ENCODE measurements around the gene FAM174C. TPM values are rescaled to one million over a fixed set of nuclear protein-coding genes. Genes with fewer than 3 reads are reported as not detected.
A peak's percentile ranks its signal among the peaks of the same experiment; 100 is the strongest.

FAM174C gene
- total RNA-seq, 1 donor: 25.2 TPM

GRCh38 chr19:1265615-1266128 is 9.7 kb upstream of the FAM174C start:
- peak overlapping the region; percentile 62 for H3K4me3 ChIP-seq (ENCODE audit: low read depth, low read length)
- peak; percentile 76 for DNase-seq (ENCODE audit: low read depth)
- no peak for TF ChIP-seq CTCF (IDR thresholded peaks at IDR 0.05; ENCODE audit: insufficient read depth, low read length)

- TF ChIP-seq CTCF (IDR thresholded peaks at IDR 0.05; ENCODE audit: insufficient read depth, low read length): no peak
- H3K4me3 ChIP-seq (ENCODE audit: low read depth, low read length): peak overlapping the region; percentile 62
- peak; percentile 78 for DNase-seq (ENCODE audit: low read depth)
Observed at GRCh38 chr19:1266129-1266915, 9.0 kb upstream of the FAM174C start.

GRCh38 chr19:1266916-1267476 is 8.3 kb upstream of the FAM174C start:
- peak overlapping the region; percentile 65 for H3K4me3 ChIP-seq (ENCODE audit: low read depth, low read length)
- DNase-seq (ENCODE audit: low read depth): peak; percentile 48
- peak; percentile 78 for TF ChIP-seq CTCF (IDR thresholded peaks at IDR 0.05; ENCODE audit: insufficient read depth, low read length)

- no peak for TF ChIP-seq CTCF (IDR thresholded peaks at IDR 0.05; ENCODE audit: insufficient read depth, low read length)
- DNase-seq (ENCODE audit: low read depth): no peak
- H3K4me3 ChIP-seq (ENCODE audit: low read depth, low read length): peak overlapping the region; percentile 65
Observed at GRCh38 chr19:1267477-1268225, 7.7 kb upstream of the FAM174C start.

- TF ChIP-seq CTCF (IDR thresholded peaks at IDR 0.05; ENCODE audit: insufficient read depth, low read length): no peak
- peak overlapping the region; percentile 17 for H3K4me3 ChIP-seq (ENCODE audit: low read depth, low read length)
- DNase-seq (ENCODE audit: low read depth): no peak
Observed at GRCh38 chr19:1268226-1269064, 6.9 kb upstream of the FAM174C start.

- peak; percentile 99 for DNase-seq (ENCODE audit: low read depth)
- H3K4me3 ChIP-seq (ENCODE audit: low read depth, low read length): peak within 1 kb of the TSS; percentile 87
- no peak for TF ChIP-seq CTCF (IDR thresholded peaks at IDR 0.05; ENCODE audit: insufficient read depth, low read length)
Observed at GRCh38 chr19:1269065-1269477, 6.3 kb upstream of the FAM174C start, which contains the start of gene CIRBP. Gene CIRBP (plus strand): TSS chr19:1269332. CDS start chr19:1270934, 1,602 bp downstream.
